Hematopoietic multipotent progenitor cell treated with erythropoietin and hydrocortisone succinate and interleukin-3 and kit ligand, for 4 days (in vitro differentiated cells): Measurements from ENCODE around the gene CEPT1.

Source experiments
- DNase-seq: peaks from one replicate; pipeline ENCODE4 v3.0.0-alpha.2; 2015

Gene CEPT1

GRCh38 chr1:111147948-111148347 is 7.9 kb downstream of the CEPT1 start:
- DNase-seq = no peak

- DNase-seq = no peak
Measured at GRCh38 chr1:111148376-111148881, 8.4 kb downstream of the CEPT1 start.

- no peak for DNase-seq
Measured at GRCh38 chr1:111151838-111152237, 11.8 kb downstream of the CEPT1 start.

- peak; percentile 41 for DNase-seq
Measured at GRCh38 chr1:111154021-111154999, 14.3 kb downstream of the CEPT1 start.

- no peak for DNase-seq
Measured at GRCh38 chr1:111157431-111157830, 17.4 kb downstream of the CEPT1 start.

- peak; percentile 61 for DNase-seq
Measured at GRCh38 chr1:111161843-111162487, 21.9 kb downstream of the CEPT1 start.

GRCh38 chr1:111162488-111162880 is 22.5 kb downstream of the CEPT1 start:
- no peak for DNase-seq

- DNase-seq = no peak
Measured at GRCh38 chr1:111163363-111163762, 23.3 kb downstream of the CEPT1 start.

GRCh38 chr1:111164151-111164550 is 24.1 kb downstream of the CEPT1 start:
- DNase-seq = no peak

GRCh38 chr1:111172463-111172862 is 32.4 kb downstream of the CEPT1 start:
- no peak for DNase-seq

GRCh38 chr1:111174070-111174469 is 34.0 kb downstream of the CEPT1 start:
- no peak for DNase-seq

GRCh38 chr1:111175349-111175748 is 35.3 kb downstream of the CEPT1 start:
- DNase-seq = no peak

- no peak for DNase-seq
Measured at GRCh38 chr1:111176678-111177077, 36.7 kb downstream of the CEPT1 start.

GRCh38 chr1:111179968-111180533 is 40.0 kb downstream of the CEPT1 start:
- no peak for DNase-seq

- no peak for DNase-seq
Measured at GRCh38 chr1:111182052-111182451, 42.0 kb downstream of the CEPT1 start.

- DNase-seq = no peak
Measured at GRCh38 chr1:111183308-111184069, 43.5 kb downstream of the CEPT1 start.

GRCh38 chr1:111184663-111185062 is 44.6 kb downstream of the CEPT1 start:
- no peak for DNase-seq

- DNase-seq = no peak
Measured at GRCh38 chr1:111190931-111191451, 51.0 kb downstream of the CEPT1 start.

- no peak for DNase-seq
Measured at GRCh38 chr1:111191496-111191895, 51.5 kb downstream of the CEPT1 start.

- DNase-seq = no peak
Measured at GRCh38 chr1:111192074-111192473, 52.1 kb downstream of the CEPT1 start.

GRCh38 chr1:111192658-111193519 is 52.9 kb downstream of the CEPT1 start:
- no peak for DNase-seq
